Activated CD8-positive, alpha-beta memory T cell treated with anti-CD3 and anti-CD28 coated beads, Interleukin-2, amount 10 ng/mL, durations not matched to agents 7 days and 5 days (primary cell): ENCODE data around the gene CFHR5. TPM values are rescaled to one million over a fixed set of nuclear protein-coding genes. Genes with fewer than 3 reads are reported as not detected.
"Not testable (repeated sequence)": the region's sequence is repeated elsewhere in the genome, so short reads cannot be mapped to it uniquely, and the experiment has no call there.

Experiments
- ATAC-seq: fragments of 150-1000 bp; cut with Tn5 transposase; one replicate; pipeline ENCODE4 v1.10.0; 2021; ENCODE audit warnings: moderate library complexity
- CTCF ChIA-PET: fragments of 350-600 bp; sonication (Branson Sonifier 250); formaldehyde crosslinking; loops from one replicate; lab custom pipeline; 2021; ENCODE audit warnings: antibody characterized with exemption; lab: Charles Lee
- DNase-seq: peaks from one replicate; pipeline ENCODE4 v3.0.0-alpha.2; 2020
- H3K27ac Mint-ChIP-seq: one replicate; pipeline ENCODE4 v1.8.0; 2021; ENCODE audit warnings: mild to moderate bottlenecking, mixed read lengths
- H3K27me3 Mint-ChIP-seq: one replicate; pipeline ENCODE4 v1.8.0; 2021; ENCODE audit warnings: mixed read lengths
- H3K36me3 Mint-ChIP-seq: one replicate; pipeline ENCODE4 v1.8.0; 2021; ENCODE audit warnings: mild to moderate bottlenecking, mixed read lengths
- H3K4me1 Mint-ChIP-seq: one replicate; pipeline ENCODE4 v1.8.0; 2021; ENCODE audit warnings: mixed read lengths
- H3K4me3 Mint-ChIP-seq: one replicate; pipeline ENCODE4 v1.8.0; 2021; ENCODE audit warnings: mild to moderate bottlenecking, moderate library complexity, mixed read lengths
- H3K9me3 Mint-ChIP-seq: one replicate; pipeline ENCODE4 v1.8.0; 2022; ENCODE audit warnings: low read depth, mixed read lengths
- total RNA-seq, 2 experiments: library from RNA; stranded (reverse); gene quantifications; one replicate each; pipeline ENCODE4 v1.2.3, GENCODE V29; 2021

The CFHR5 gene
- total RNA-seq: not detected

GRCh38 chr1:196977278-196977677 lies at the start of gene CFHR5:
Gene CFHR5 (plus strand): TSS chr1:196977556. CDS start chr1:196977665, 109 bp downstream.
- Mint-ChIP-seq H3K4me3 (no peak within 1 kb of the TSS), H3K36me3 (no peaks in the 10 kb centered on the region), H3K27me3 (no peaks in the 10 kb centered on the region), H3K4me1 (no peaks in the 10 kb centered on the region), H3K9me3 (no peaks in the 10 kb centered on the region), H3K27ac (no peak within 1 kb of the TSS)
- ATAC-seq (no peak), DNase-seq (no peak)
- CTCF ChIA-PET: no interaction called here

- ATAC-seq, H3K4me1 Mint-ChIP-seq, H3K27me3 Mint-ChIP-seq, DNase-seq, H3K27ac Mint-ChIP-seq, H3K36me3 Mint-ChIP-seq, H3K9me3 Mint-ChIP-seq, CTCF ChIA-PET, H3K4me3 Mint-ChIP-seq: not testable (repeated sequence)
These were observed 44.5 kb upstream of the CFHR5 start for GRCh38 chr1:196932853-196933252.

DNA sequence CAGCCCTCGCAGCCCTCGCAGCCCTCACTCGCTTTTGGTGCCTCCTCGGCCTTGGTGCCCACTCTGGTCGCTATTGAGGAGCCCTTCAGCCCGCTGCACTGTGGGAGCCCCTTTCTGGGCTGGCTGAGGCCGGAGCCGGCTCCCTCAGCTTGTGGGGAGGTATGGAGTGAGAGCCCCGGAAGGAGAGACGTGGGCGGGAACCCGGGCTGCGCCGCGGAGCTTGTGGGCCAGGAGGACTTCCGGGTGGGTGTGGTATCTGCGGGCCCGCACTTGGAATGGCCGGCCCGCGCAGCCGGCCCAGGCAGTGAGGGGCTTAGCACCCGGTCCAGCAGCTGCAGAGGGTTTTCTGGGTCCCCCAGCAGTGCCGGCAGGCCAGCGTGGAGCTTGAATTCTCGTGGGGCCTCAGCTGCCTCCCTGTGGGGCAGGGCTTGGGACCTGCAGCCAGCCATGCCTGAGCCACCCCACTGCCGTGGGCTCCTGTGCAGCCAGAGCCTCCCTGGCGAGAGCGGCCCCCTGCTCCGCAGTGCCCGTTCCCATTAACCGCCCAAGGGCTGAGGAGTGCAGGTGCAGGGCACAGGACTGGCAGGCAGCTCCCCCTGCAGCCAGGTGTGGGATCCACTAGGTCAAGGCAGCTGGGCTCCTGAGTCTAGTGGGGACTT lies 43.7 kb upstream of the CFHR5 start:
- Mint-ChIP-seq H3K27ac (no peak overlapping the region), H3K36me3 (no peaks in the 10 kb centered on the region), H3K9me3 (no peaks in the 10 kb centered on the region), H3K4me3 (no peak overlapping the region), H3K27me3 (no peaks in the 10 kb centered on the region), H3K4me1 (no peaks in the 10 kb centered on the region)
- ATAC-seq (no peak), DNase-seq (no peak)
- CTCF ChIA-PET: no interaction called here

DNA sequence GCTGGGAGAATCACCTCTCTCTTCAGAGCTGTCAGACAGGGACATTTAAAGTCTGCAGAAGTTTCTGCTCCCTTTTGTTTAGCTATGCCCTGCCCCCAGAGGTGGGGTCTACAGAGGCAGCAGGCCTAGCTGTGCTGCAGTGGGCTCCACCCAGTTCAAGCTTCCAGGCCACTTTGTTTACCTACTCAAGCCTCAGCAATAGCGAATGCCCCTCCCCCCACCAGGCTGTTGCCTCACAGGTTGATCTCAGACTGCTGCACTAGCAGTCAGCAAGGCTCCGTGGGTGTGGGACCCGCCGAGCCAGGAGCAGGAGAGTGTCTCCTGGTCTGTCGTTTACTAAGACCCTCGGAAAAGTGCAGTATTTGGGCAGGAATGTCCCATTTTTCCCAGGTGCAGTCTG lies 35.9 kb upstream of the CFHR5 start:
- H3K27ac Mint-ChIP-seq, DNase-seq, H3K27me3 Mint-ChIP-seq, ATAC-seq, CTCF ChIA-PET, H3K4me1 Mint-ChIP-seq, H3K36me3 Mint-ChIP-seq, H3K9me3 Mint-ChIP-seq, H3K4me3 Mint-ChIP-seq: not testable (repeated sequence)

GRCh38 chr1:196943568-196943967 lies 33.8 kb upstream of the CFHR5 start, which contains the start of gene CFHR2:
Gene CFHR2 (plus strand): TSS chr1:196943738. CDS start chr1:196943881, 143 bp downstream.
- DNase-seq, H3K4me1 Mint-ChIP-seq, H3K36me3 Mint-ChIP-seq, H3K27ac Mint-ChIP-seq, H3K4me3 Mint-ChIP-seq, CTCF ChIA-PET, H3K27me3 Mint-ChIP-seq, ATAC-seq, H3K9me3 Mint-ChIP-seq: not testable (repeated sequence)

DNA sequence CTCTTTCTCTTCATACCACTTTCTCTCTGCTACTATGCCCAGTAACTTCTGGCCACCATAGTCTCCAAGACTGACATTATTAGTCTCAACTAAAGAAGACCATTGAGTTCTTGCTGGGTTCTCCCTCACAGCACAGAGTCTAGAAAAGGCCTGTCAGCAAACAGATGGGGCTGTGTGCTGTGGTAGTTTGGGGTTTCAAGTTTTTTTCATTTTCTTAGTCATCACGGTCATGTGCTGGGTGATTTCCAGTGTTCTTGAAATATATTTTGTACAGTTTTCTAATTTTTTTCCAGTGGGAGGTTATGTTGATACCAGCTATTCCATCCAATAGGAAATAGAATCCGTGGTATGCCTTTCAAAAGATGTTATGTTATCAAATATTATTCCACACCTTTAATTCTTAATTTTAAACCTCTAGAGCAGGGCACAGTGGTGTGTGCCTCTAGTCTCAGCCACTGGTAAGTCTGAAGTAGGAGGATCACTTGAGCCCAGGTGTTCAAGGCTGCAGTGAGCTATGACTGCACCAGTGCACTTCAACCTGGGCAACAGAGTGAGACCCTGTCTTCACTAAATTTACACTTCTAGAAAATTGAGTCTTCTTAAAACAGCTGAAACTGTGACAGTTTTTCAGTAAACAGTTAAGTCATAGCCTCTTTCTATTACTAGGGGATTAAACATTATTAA lies 25.5 kb upstream of the CFHR5 start:
- H3K36me3 Mint-ChIP-seq: no peaks in the 10 kb centered on the region
- H3K27me3 Mint-ChIP-seq: no peaks in the 10 kb centered on the region
- H3K9me3 Mint-ChIP-seq: peaks cover 5% of the 10 kb centered on the region
- ATAC-seq (no peak), DNase-seq (no peak)
- no peak overlapping the region for H3K27ac Mint-ChIP-seq
- no peak overlapping the region for H3K4me3 Mint-ChIP-seq
- CTCF ChIA-PET: no interaction called here
- H3K4me1 Mint-ChIP-seq: no peaks in the 10 kb centered on the region

DNA sequence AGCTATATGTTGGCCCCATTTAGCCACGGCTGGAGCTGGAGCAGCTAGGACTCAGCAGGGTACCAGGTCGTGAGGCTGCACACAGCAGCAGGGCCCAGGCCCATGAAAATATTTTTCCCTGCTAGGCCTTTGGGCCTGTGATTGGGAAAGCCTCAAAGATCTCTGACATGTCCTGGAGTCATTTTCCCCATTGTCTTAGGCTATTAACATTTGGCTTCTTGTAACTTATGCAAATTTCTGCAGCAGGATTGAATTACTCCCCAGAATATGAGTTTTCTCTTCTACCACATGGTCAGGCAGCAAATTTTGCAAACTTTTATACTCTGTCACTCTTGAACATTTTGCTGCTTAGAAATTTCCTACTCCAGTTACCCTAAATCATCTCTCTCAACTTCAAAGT lies 22.6 kb upstream of the CFHR5 start:
- no peak overlapping the region for H3K27ac Mint-ChIP-seq
- DNase-seq (no peak), ATAC-seq (no peak)
- H3K36me3 Mint-ChIP-seq: no peaks in the 10 kb centered on the region
- no peaks in the 10 kb centered on the region for H3K27me3 Mint-ChIP-seq
- H3K4me1 Mint-ChIP-seq: no peaks in the 10 kb centered on the region
- no peak overlapping the region for H3K4me3 Mint-ChIP-seq
- CTCF ChIA-PET: no interaction called here
- H3K9me3 Mint-ChIP-seq: peaks cover 5% of the 10 kb centered on the region

DNA sequence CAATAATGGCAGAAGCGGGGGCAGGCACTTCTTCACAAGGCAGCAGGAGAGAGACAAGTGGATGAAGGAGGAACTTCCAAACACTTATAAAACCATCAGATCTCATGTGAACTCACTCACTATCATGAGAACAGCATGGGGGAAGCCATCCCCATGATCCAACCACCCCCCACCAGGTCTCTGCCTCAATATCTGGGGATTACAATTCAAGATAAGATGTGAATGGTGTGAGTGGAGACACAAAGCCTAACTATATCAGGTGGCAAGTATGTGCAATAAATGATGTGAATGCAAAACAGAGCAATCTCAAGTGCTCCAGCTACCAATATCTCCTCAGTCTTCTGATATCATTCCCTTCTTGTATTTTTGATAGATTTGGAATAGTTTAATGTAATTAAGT lies 21.4 kb upstream of the CFHR5 start:
- no peaks in the 10 kb centered on the region for H3K27me3 Mint-ChIP-seq
- no peak for ATAC-seq
- H3K4me1 Mint-ChIP-seq: no peaks in the 10 kb centered on the region
- H3K4me3 Mint-ChIP-seq: no peak overlapping the region
- H3K27ac Mint-ChIP-seq: no peak overlapping the region
- DNase-seq: no peak
- peaks cover 5% of the 10 kb centered on the region for H3K9me3 Mint-ChIP-seq
- CTCF ChIA-PET: no interaction called here
- no peaks in the 10 kb centered on the region for H3K36me3 Mint-ChIP-seq

- no peak for DNase-seq
- no peak overlapping the region for H3K4me3 Mint-ChIP-seq
- H3K36me3 Mint-ChIP-seq: no peaks in the 10 kb centered on the region
- ATAC-seq: no peak
- CTCF ChIA-PET: no interaction called here
- no peaks in the 10 kb centered on the region for H3K27me3 Mint-ChIP-seq
- no peak overlapping the region for H3K27ac Mint-ChIP-seq
- H3K4me1 Mint-ChIP-seq: no peaks in the 10 kb centered on the region
- H3K9me3 Mint-ChIP-seq: peaks cover 3% of the 10 kb centered on the region
These were observed 16.5 kb upstream of the CFHR5 start for GRCh38 chr1:196960854-196961253.

GRCh38 chr1:196970182-196970581 lies 7.2 kb upstream of the CFHR5 start:
- no peaks in the 10 kb centered on the region for H3K4me1 Mint-ChIP-seq
- H3K27me3 Mint-ChIP-seq: no peaks in the 10 kb centered on the region
- CTCF ChIA-PET: no interaction called here
- no peaks in the 10 kb centered on the region for H3K9me3 Mint-ChIP-seq
- ATAC-seq (no peak), DNase-seq (no peak)
- no peaks in the 10 kb centered on the region for H3K36me3 Mint-ChIP-seq
- no peak overlapping the region for H3K4me3 Mint-ChIP-seq
- H3K27ac Mint-ChIP-seq: no peak overlapping the region

- Mint-ChIP-seq H3K4me3 (no peak overlapping the region), H3K4me1 (no peaks in the 10 kb centered on the region), H3K36me3 (no peaks in the 10 kb centered on the region), H3K27ac (no peak overlapping the region), H3K9me3 (no peaks in the 10 kb centered on the region), H3K27me3 (no peaks in the 10 kb centered on the region)
- ATAC-seq (no peak), DNase-seq (no peak)
- CTCF ChIA-PET: no interaction called here
These were observed 1.1 kb upstream of the CFHR5 start for GRCh38 chr1:196976278-196976677.

DNA sequence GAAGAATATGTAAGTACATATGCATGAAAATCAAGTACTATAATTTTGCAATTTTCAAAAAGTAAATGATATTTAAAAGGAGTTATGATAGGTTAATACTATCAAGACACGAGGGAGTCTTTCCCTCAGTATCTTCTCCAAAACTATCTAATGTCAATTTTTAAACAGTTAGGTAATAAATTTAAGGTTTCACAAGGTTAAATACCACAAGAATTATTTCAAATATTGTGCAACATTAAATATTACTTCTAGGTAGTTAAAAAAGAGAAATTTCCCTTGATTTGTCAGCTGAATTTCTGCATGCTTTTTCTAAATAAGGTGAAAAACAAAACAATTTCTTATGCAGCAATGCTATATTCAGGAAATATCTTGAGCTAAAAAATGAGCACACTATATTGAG lies 3.5 kb downstream of the CFHR5 start:
- no peaks in the 10 kb centered on the region for H3K36me3 Mint-ChIP-seq
- no peaks in the 10 kb centered on the region for H3K4me1 Mint-ChIP-seq
- no peak overlapping the region for H3K27ac Mint-ChIP-seq
- ATAC-seq (no peak), DNase-seq (no peak)
- H3K27me3 Mint-ChIP-seq: no peaks in the 10 kb centered on the region
- CTCF ChIA-PET: no interaction called here
- no peak overlapping the region for H3K4me3 Mint-ChIP-seq
- no peaks in the 10 kb centered on the region for H3K9me3 Mint-ChIP-seq

DNA sequence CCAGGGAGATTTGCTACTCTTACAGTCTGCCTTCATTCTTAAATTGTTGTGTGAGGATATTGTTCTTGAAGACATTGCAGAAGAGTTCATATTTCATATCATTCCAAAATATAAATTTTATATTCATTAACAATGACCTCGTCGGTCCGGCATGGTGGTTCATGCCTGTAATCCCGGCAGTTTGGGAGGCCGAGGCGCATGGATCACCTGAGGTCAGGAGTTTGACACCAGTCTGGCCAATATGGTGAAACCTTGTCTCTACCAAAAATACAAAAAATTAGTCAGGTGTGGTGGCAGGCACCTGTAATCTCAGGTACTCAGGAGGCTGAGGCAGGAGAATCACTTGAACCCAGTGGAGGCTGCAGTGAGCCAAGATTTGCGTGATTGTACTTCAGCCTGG lies 4.9 kb downstream of the CFHR5 start:
- H3K27ac Mint-ChIP-seq, H3K36me3 Mint-ChIP-seq, H3K9me3 Mint-ChIP-seq, ATAC-seq, DNase-seq, H3K4me3 Mint-ChIP-seq, H3K27me3 Mint-ChIP-seq, CTCF ChIA-PET, H3K4me1 Mint-ChIP-seq: not testable (repeated sequence)

GRCh38 chr1:196991919-196992651 lies 14.7 kb downstream of the CFHR5 start:
- H3K9me3 Mint-ChIP-seq, H3K27ac Mint-ChIP-seq, H3K4me3 Mint-ChIP-seq, CTCF ChIA-PET, H3K36me3 Mint-ChIP-seq, H3K4me1 Mint-ChIP-seq, DNase-seq, H3K27me3 Mint-ChIP-seq, ATAC-seq: not testable (repeated sequence)
